ENCODE results near the gene EYS.

DNA sequence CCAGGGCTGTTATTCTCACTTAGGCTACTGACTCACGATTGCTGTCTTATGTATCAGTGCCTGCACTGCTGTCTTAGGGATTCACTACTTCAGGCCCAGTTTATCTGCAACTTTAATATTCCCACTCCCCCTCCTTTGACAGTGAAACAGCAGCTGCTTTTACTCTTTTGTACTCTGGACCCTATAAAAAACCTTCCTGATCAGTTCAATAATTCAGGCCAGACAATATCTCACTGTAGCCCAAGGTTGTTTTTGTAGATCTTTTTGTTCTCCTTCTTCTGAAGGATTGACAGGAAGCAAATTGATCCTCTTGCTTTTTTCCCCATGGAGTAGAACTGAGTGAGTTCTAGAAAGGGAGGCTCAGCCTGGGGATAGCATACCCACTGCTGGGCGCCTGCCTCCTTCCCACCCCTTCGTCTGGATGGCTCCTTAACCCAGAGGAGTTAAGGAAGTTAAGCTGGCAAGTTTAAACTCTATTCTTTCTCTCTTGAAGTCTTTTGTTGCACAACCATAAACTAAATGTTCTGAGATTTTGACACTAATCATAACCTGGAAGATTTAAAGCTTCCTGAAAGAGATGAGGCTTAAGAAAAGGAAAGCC is 22.0 kb upstream of the EYS start:
- TF ChIP-seq, protein P1, sequence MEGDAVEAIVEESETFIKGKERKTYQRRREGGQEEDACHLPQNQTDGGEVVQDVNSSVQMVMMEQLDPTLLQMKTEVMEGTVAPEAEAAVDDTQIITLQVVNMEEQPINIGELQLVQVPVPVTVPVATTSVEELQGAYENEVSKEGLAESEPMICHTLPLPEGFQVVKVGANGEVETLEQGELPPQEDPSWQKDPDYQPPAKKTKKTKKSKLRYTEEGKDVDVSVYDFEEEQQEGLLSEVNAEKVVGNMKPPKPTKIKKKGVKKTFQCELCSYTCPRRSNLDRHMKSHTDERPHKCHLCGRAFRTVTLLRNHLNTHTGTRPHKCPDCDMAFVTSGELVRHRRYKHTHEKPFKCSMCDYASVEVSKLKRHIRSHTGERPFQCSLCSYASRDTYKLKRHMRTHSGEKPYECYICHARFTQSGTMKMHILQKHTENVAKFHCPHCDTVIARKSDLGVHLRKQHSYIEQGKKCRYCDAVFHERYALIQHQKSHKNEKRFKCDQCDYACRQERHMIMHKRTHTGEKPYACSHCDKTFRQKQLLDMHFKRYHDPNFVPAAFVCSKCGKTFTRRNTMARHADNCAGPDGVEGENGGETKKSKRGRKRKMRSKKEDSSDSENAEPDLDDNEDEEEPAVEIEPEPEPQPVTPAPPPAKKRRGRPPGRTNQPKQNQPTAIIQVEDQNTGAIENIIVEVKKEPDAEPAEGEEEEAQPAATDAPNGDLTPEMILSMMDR (IDR thresholded peaks at IDR 0.05) = no peak
- TF ChIP-seq POLR2AphosphoS5 (IDR thresholded peaks at IDR 0.05) = no peak
